Stimulated activated CD4-positive, alpha-beta T cell treated with anti-CD3 and anti-CD28 coated beads, Interleukin-1b, Interleukin-23, amount 100 ng/mL, for 24 hours (primary cell): ENCODE data around the gene EFCAB6.

ENCODE experiments used
- DNase-seq, 4 experiments: peaks; one replicate each; pipeline ENCODE4 v3.0.0-alpha.2; 2020; ENCODE audit warnings: low read depth in 4 of 4, low spot score in 1 of 4

EFCAB6 gene

GRCh38 chr22:43488031-43488866 lies 323.9 kb downstream of the EFCAB6 start:
- DNase-seq: no peak

DNA sequence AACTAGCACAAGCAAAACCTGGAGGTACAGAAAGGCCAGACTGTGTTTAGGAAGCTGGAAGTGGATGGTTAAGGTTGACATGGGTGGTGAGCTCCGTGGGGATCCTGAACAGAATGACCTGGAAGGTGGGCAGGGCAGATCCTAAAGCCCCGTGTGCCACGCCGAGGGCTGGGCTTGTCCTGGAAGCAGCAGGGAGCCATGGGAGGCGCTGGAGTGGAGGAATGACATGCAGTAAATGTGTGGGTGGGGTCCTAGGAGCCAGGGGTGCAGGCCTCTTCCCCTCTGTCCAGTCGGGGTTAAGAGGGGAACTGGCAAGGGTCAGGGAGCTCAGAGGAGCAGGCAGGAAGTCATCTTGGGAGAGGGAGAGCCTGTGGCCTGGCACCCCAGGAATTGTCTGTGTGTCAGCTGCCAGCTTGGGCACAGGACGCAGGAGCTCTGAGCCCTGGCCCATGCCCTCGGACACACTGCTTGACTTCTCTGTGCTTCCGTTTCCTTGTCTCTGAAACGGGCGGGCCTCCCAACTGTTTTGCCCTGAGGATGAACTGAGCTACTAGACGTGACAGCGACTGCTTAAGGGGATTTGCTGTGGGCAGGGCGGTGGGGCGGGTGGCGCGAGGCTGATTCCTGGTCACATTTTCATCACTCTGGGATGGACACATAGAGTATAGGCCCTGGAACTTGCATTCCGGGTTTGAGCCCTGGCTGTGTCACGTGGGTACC lies 324.6 kb downstream of the EFCAB6 start:
- DNase-seq: no peak

DNA sequence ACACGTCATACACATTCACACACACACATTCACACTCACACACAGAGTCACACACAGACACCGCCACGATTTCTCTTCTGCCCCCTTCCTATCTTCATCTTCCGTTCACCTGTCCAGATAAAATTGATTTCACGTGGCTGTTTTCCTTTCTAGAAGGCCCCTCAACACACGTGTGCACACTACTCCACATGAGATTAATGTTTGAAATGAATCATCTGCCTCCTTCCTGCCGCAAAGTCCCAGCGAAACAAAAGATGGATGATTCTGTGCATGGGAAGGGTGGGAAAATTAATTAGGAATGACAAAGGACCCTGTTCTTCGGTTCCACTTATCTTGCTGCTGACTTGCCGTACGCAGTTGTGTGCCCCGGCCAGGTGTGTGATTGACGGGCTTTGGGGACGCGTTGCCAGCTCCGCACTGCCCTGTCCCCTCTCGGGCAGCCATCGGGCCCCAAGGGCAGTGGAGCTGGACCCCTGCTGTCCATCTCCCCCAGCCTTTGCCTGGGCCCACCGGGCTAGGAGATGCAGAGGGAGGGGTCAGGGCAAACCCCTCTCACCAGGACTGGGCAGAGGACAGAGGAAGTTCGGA lies 326.5 kb downstream of the EFCAB6 start:
- no peak for DNase-seq

- DNase-seq: no peak
These were observed 327.9 kb downstream of the EFCAB6 start for GRCh38 chr22:43484227-43484626.

GRCh38 chr22:43483669-43484068 lies 328.4 kb downstream of the EFCAB6 start:
- DNase-seq: no peak

DNA sequence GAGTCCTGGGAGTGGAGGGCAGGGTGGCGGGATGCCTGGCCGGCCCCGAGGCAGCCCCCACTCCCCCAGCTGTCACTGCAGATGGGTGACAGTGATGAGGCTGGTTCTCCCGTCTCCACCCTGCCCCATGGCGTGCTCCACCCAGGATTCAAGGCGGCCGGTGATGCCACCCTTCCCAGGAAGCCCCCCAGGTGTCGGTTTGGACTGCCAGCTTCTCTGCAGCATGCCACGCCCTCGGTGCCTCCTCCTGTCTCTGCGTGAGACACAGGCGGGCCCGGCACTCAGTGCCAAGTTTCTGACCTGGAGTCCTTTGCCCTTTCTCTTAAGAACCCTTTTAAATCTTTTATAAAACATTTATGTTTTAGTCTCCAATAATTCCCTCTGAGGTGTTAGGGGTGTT lies 328.8 kb downstream of the EFCAB6 start:
- no peak for DNase-seq

- DNase-seq: no peak
These were observed 329.8 kb downstream of the EFCAB6 start for GRCh38 chr22:43482318-43482625.

GRCh38 chr22:43481568-43482317 lies 330.4 kb downstream of the EFCAB6 start:
- no peak for DNase-seq

- no peak for DNase-seq
These were observed 332.1 kb downstream of the EFCAB6 start for GRCh38 chr22:43479962-43480361.

GRCh38 chr22:43479301-43479950 lies 332.7 kb downstream of the EFCAB6 start:
- no peak for DNase-seq
